Natural killer cell (primary cell): Measurements from ENCODE around the gene TRAK1. TPM values are rescaled to one million over a fixed set of nuclear protein-coding genes. Genes with fewer than 3 reads are reported as not detected.

Experiments
- ATAC-seq, 3 donors: fragments of 150-1000 bp in 2 of 3; fragments of 200-7000 bp in 1 of 3; cut with Tn5 transposase; 1 replicate in 1 of 3; 2 replicates in 2 of 3; pipeline ENCODE4 v1.10.0; 2021; ENCODE audit warnings: mild to moderate bottlenecking in 2 of 3, moderate library complexity in 2 of 3
- DNase-seq, 2 donors: peaks; one replicate each; pipeline versions ENCODE4 v3.0.0 to v3.0.0-alpha.2; 2013 to 2021; ENCODE audit warnings: mixed read lengths in 1 of 2
- H3K27ac ChIP-seq: one replicate; pipeline ENCODE4 v1.5.1; 2013; ENCODE audit warnings: mild to moderate bottlenecking, low read length
- H3K27me3 ChIP-seq: one replicate; pipeline ENCODE4 v1.6.1; 2013; ENCODE audit warnings: low read length; ENCODE audit not compliant: control insufficient read depth, insufficient read depth
- H3K36me3 ChIP-seq: one replicate; pipeline ENCODE4 v1.6.1; 2013; ENCODE audit warnings: low read length; ENCODE audit not compliant: control insufficient read depth, insufficient read depth
- H3K4me1 ChIP-seq: one replicate; pipeline ENCODE4 v1.6.1; 2013; ENCODE audit warnings: low read length; ENCODE audit not compliant: control insufficient read depth, insufficient read depth
- H3K4me3 ChIP-seq: one replicate; pipeline ENCODE4 v1.5.1; 2013; ENCODE audit warnings: low read length
- H3K9me3 ChIP-seq: one replicate; pipeline ENCODE4 v1.6.1; 2013; ENCODE audit warnings: low read length; ENCODE audit not compliant: control insufficient read depth, insufficient read depth
- H3K27ac Mint-ChIP-seq, 2 donors: one replicate each; pipeline ENCODE4 v1.8.0; 2022; ENCODE audit warnings: mild to moderate bottlenecking in 2 of 2, mixed read lengths in 2 of 2, moderate library complexity in 1 of 2
- H3K27me3 Mint-ChIP-seq, 2 donors: one replicate each; pipeline ENCODE4 v1.8.0; 2022; ENCODE audit warnings: low read depth in 2 of 2, mixed read lengths in 2 of 2
- H3K36me3 Mint-ChIP-seq: one replicate; pipeline ENCODE4 v1.8.0; 2022; ENCODE audit warnings: mixed read lengths
- H3K4me1 Mint-ChIP-seq, 2 donors: one replicate each; pipeline ENCODE4 v1.8.0; 2022; ENCODE audit warnings: mixed read lengths in 2 of 2
- H3K4me3 Mint-ChIP-seq: one replicate; pipeline ENCODE4 v1.8.0; 2022; ENCODE audit warnings: mild to moderate bottlenecking, moderate library complexity, mixed read lengths
- H3K9me3 Mint-ChIP-seq, 2 donors: one replicate each; pipeline ENCODE4 v1.8.0; 2022; ENCODE audit warnings: mixed read lengths in 2 of 2
- CTCF ChIP-seq: fragments of 200-600 bp; IDR thresholded peaks from one replicate; pipeline ENCODE4 v1.8.0; 2022; ENCODE audit warnings: antibody characterized with exemption
- WGBS: methylation state at CpG from one replicate; pipeline ENCODE4 v1.1.7; 2013; ENCODE audit warnings: missing lambda C conversion rate; ENCODE audit not compliant: insufficient coverage; 5-methylcytosine and 5-hydroxymethylcytosine counted together
- intact Hi-C: fragments of 100-400 bp; cut with micrococcal nuclease; formaldehyde crosslinking; loops from one replicate; pipeline ENCODE4 v1.14.2; 2022
- total RNA-seq, 4 donors: library from RNA; stranded (reverse); fragments of 120-200 nt in 1 of 4; gene quantifications; one replicate each; pipeline versions ENCODE4 v1.2.3 to v1.2.4, GENCODE V29; 2013 to 2022

TRAK1 gene
- total RNA-seq, 3 donors from 2014 or later (not counting 1 experiment from before 2014, with no cell fraction given): 30.7 to 31.8 (median 31.8) TPM

GRCh38 chr3:42095540-42095939 is 4.4 kb downstream of the TRAK1 start:
- no peak overlapping the region for H3K4me3 Mint-ChIP-seq
- no peak for TF ChIP-seq CTCF
- peaks cover 0 to 3% of the 10 kb centered on the region in 2 donors for H3K9me3 Mint-ChIP-seq
- no peaks in the 10 kb centered on the region for H3K27me3 Mint-ChIP-seq
- ATAC-seq (no peak), DNase-seq (no peak)
- intact Hi-C loops: no loop called here
- Histone ChIP-seq H3K36me3 (peaks cover 2% of the 10 kb centered on the region), H3K27ac (no peak overlapping the region), H3K9me3 (peaks cover 5% of the 10 kb centered on the region), H3K4me3 (no peak overlapping the region), H3K27me3 (no peaks in the 10 kb centered on the region), H3K4me1 (peaks cover 16% of the 10 kb centered on the region)
- no peaks in the 10 kb centered on the region for H3K36me3 Mint-ChIP-seq
- WGBS: 93% methylated on average over 2 of the region's 2 CpGs
- no peak overlapping the region for H3K27ac Mint-ChIP-seq
- H3K4me1 Mint-ChIP-seq: peaks cover 20 to 34% of the 10 kb centered on the region in 2 donors

GRCh38 chr3:42096796-42097565 is 5.8 kb downstream of the TRAK1 start:
- Mint-ChIP-seq H3K9me3 (peaks cover 0 to 2% of the 10 kb centered on the region in 2 donors), H3K27me3 (no peaks in the 10 kb centered on the region), H3K4me1 (peaks cover 5 to 20% of the 10 kb centered on the region in 2 donors), H3K4me3 (no peak overlapping the region), H3K36me3 (no peaks in the 10 kb centered on the region), H3K27ac (no peak overlapping the region)
- DNase-seq (no peak), ATAC-seq (no peak)
- 59% methylated on average over 6 of the region's 8 CpGs for WGBS
- no peak overlapping the region for H3K27ac ChIP-seq
- no peak for TF ChIP-seq CTCF
- no peak overlapping the region for H3K4me3 ChIP-seq
- H3K4me1 ChIP-seq: peaks cover 1% of the 10 kb centered on the region
- no peaks in the 10 kb centered on the region for H3K27me3 ChIP-seq
- peaks cover 5% of the 10 kb centered on the region for H3K9me3 ChIP-seq
- intact Hi-C loops: no loop called here
- peaks cover 2% of the 10 kb centered on the region for H3K36me3 ChIP-seq

- Histone ChIP-seq H3K27ac (no peak overlapping the region), H3K4me1 (no peaks in the 10 kb centered on the region), H3K9me3 (no peaks in the 10 kb centered on the region), H3K27me3 (no peaks in the 10 kb centered on the region), H3K4me3 (no peak overlapping the region), H3K36me3 (peaks cover 2% of the 10 kb centered on the region)
- ATAC-seq (no peak), DNase-seq (no peak)
- H3K27me3 Mint-ChIP-seq: no peaks in the 10 kb centered on the region
- intact Hi-C loops: no loop called here
- no peaks in the 10 kb centered on the region for H3K9me3 Mint-ChIP-seq
- H3K4me1 Mint-ChIP-seq: peaks cover 0 to 14% of the 10 kb centered on the region in 2 donors
- WGBS: 98% methylated on average over 3 of the region's 3 CpGs
- no peak overlapping the region for H3K27ac Mint-ChIP-seq
- no peak for TF ChIP-seq CTCF
- no peak overlapping the region for H3K4me3 Mint-ChIP-seq
- no peaks in the 10 kb centered on the region for H3K36me3 Mint-ChIP-seq
These were observed 6.4 kb downstream of the TRAK1 start for GRCh38 chr3:42097566-42097946.

GRCh38 chr3:42098171-42098570 is 7.0 kb downstream of the TRAK1 start:
- no peaks in the 10 kb centered on the region for H3K4me1 ChIP-seq
- WGBS: 67% methylated on average over 6 of the region's 6 CpGs
- no peaks in the 10 kb centered on the region for H3K36me3 Mint-ChIP-seq
- H3K27me3 Mint-ChIP-seq: no peaks in the 10 kb centered on the region
- no peaks in the 10 kb centered on the region for H3K27me3 ChIP-seq
- TF ChIP-seq CTCF: no peak
- no peak overlapping the region for H3K4me3 Mint-ChIP-seq
- H3K9me3 Mint-ChIP-seq: no peaks in the 10 kb centered on the region
- no peak overlapping the region for H3K27ac Mint-ChIP-seq
- no peak for DNase-seq
- peaks cover 0 to 12% of the 10 kb centered on the region in 2 donors for H3K4me1 Mint-ChIP-seq
- intact Hi-C loops: no loop called here
- ATAC-seq: no peak
- H3K36me3 ChIP-seq: peaks cover 2% of the 10 kb centered on the region
- H3K4me3 ChIP-seq: no peak overlapping the region
- H3K27ac ChIP-seq: no peak overlapping the region
- no peaks in the 10 kb centered on the region for H3K9me3 ChIP-seq
